HCT116 (cell line): ENCODE data around the gene PCBP1. TPM values are rescaled to one million over a fixed set of nuclear protein-coding genes. Genes with fewer than 3 reads are reported as not detected.

Source experiments
- ATAC-seq: fragments of 200-7000 bp; cut with Tn5 transposase; 2 replicates; pipeline ENCODE4 v1.9.1; 2020; ENCODE audit warnings: mild to moderate bottlenecking, moderate library complexity
- BruUV-seq: library from RNA; stranded (reverse); fragments of 400-500 nt; replicated peaks from 2 replicates; lab custom pipeline; 2021; lab: Mats Ljungman, UMichigan
- CTCF ChIA-PET: fragments of 300-600 bp; sonication (Branson Sonifier 250); formaldehyde crosslinking; loops from one replicate; lab custom pipeline; 2021; ENCODE audit warnings: antibody characterized with exemption; lab: Charles Lee
- POLR2A ChIA-PET: fragments of 300-600, 350-600 bp; sonication (Branson Sonifier 250); formaldehyde crosslinking; loops from one replicate; lab custom pipeline; 2021; ENCODE audit warnings: antibody characterized with exemption; lab: Charles Lee
- RAD21 ChIA-PET, 2 experiments: fragments of 300-600 bp; sonication (Branson Sonifier 250); formaldehyde crosslinking; loops; one replicate each; lab custom pipeline; 2023; ENCODE audit warnings: low total read pairs in 2 of 2; ENCODE audit not compliant: uncharacterized antibody in 2 of 2, unreplicated experiment in 2 of 2, low non-redundant PET in 1 of 2; lab: Charles Lee
- DNase-seq: peaks from one replicate; pipeline ENCODE4 v3.0.0-alpha.2; 2010; ENCODE audit warnings: low read depth, low spot score
- H2AFZ ChIP-seq: fragments of 200-600 bp; shearing (Covaris generic), sonication (generic); 2 replicates; pipeline ENCODE4 v1.6.1; 2017; ENCODE audit warnings: low read depth, mixed run types, mixed read lengths, antibody characterized with exemption, low read length; ENCODE audit not compliant: poor library complexity, severe bottlenecking
- H3K27ac ChIP-seq: 2 replicates; pipeline ENCODE4 v1.5.1; 2012; ENCODE audit warnings: low read depth, low read length
- H3K27me3 ChIP-seq: fragments of 200-600 bp; sonication (generic); 2 replicates; pipeline ENCODE4 v1.6.1; 2016; ENCODE audit warnings: mixed run types, low read length, mixed read lengths; ENCODE audit not compliant: insufficient read depth
- H3K36me3 ChIP-seq, 2 experiments: fragments of 200-500 bp in 1 of 2; fragments of 200-600 bp in 1 of 2; sonication (Bioruptor generic) in 1 of 2; sonication (generic) in 1 of 2; 2 replicates each; pipeline versions ENCODE4 v1.5.1 to v1.6.1; 2014 to 2016; ENCODE audit warnings: low read length in 2 of 2, inconsistent platforms in 1 of 2, mixed read lengths in 1 of 2, mixed run types in 1 of 2; ENCODE audit not compliant: insufficient read depth in 2 of 2, control insufficient read depth in 1 of 2
- H3K4me1 ChIP-seq, 2 experiments: fragments of 200-600 bp in 1 of 2; sonication (generic) in 1 of 2; 2 replicates each; pipeline versions ENCODE4 v1.5.1 to v1.6.1; 2012 to 2017; ENCODE audit warnings: low read length in 2 of 2, inconsistent platforms in 1 of 2, mild to moderate bottlenecking in 1 of 2, mixed read lengths in 1 of 2, mixed run types in 1 of 2, moderate library complexity in 1 of 2; ENCODE audit not compliant: insufficient read depth in 2 of 2, control insufficient read depth in 1 of 2
- H3K4me2 ChIP-seq: fragments of 200-600 bp; sonication (generic); 2 replicates; pipeline ENCODE4 v1.6.1; 2017; ENCODE audit warnings: mixed run types, low read length, mixed read lengths
- H3K4me3 ChIP-seq, 2 experiments: fragments of 200-600 bp in 1 of 2; sonication (generic) in 1 of 2; replicated peaks in 1 of 2; 2 replicates each; pipeline ENCODE4 v1.5.1; 2011 to 2016; ENCODE audit warnings: low read length in 2 of 2, control low read depth in 1 of 2, low read depth in 1 of 2, mild to moderate bottlenecking in 1 of 2, mixed read lengths in 1 of 2, mixed run types in 1 of 2
- H3K79me2 ChIP-seq: fragments of 200-600 bp; sonication (generic); 2 replicates; pipeline ENCODE4 v1.6.1; 2017; ENCODE audit warnings: mild to moderate bottlenecking, mixed run types, low read length, moderate library complexity, mixed read lengths; ENCODE audit not compliant: insufficient read depth
- H3K9ac ChIP-seq: fragments of 200-600 bp; sonication (generic); 2 replicates; pipeline ENCODE4 v1.6.1; 2016; ENCODE audit warnings: low read length, mixed read lengths
- H3K9me2 ChIP-seq: fragments of 200-600 bp; sonication (generic), shearing (Covaris generic); 2 replicates; pipeline ENCODE4 v1.6.1; 2017; ENCODE audit warnings: mixed run types, mild to moderate bottlenecking, moderate library complexity; ENCODE audit not compliant: insufficient read depth
- H3K9me3 ChIP-seq, 2 experiments: fragments of 200-500 bp in 1 of 2; fragments of 200-600 bp in 1 of 2; sonication (Bioruptor generic) in 1 of 2; sonication (generic) in 1 of 2; 2 replicates each; pipeline ENCODE4 v1.6.1; 2014 to 2017; ENCODE audit warnings: low read length in 2 of 2, mixed read lengths in 2 of 2, inconsistent platforms in 1 of 2, low read depth in 1 of 2, mild to moderate bottlenecking in 1 of 2, mixed run types in 1 of 2, moderate library complexity in 1 of 2; ENCODE audit not compliant: control insufficient read depth in 1 of 2, insufficient read depth in 1 of 2
- H4K20me1 ChIP-seq: fragments of 200-600 bp; sonication (generic), shearing (Covaris generic); 2 replicates; pipeline ENCODE4 v1.6.1; 2017; ENCODE audit warnings: mixed run types, mild to moderate bottlenecking, moderate library complexity; ENCODE audit not compliant: insufficient read depth
- CTCF ChIP-seq, 3 experiments: fragments of 200-600 bp in 1 of 3; sonication (generic) in 1 of 3; IDR thresholded peaks in 2 of 3; conservative IDR thresholded peaks in 1 of 3; 2 replicates each; pipeline ENCODE4 v1.5.1; 2012 to 2017; ENCODE audit warnings: low read depth in 2 of 3, low read length in 2 of 3, antibody characterized with exemption in 1 of 3, borderline replicate concordance in 1 of 3, control low read depth in 1 of 3, mild to moderate bottlenecking in 1 of 3, mixed read lengths in 1 of 3, mixed run types in 1 of 3, moderate library complexity in 1 of 3; ENCODE audit not compliant: insufficient read depth in 1 of 3
- ELF1 ChIP-seq: IDR thresholded peaks from 2 replicates; pipeline ENCODE4 v1.6.1; 2012; ENCODE audit warnings: low read depth, borderline replicate concordance
- EZH2 ChIP-seq: fragments of 200-600 bp; sonication (generic); IDR thresholded peaks from 2 replicates; pipeline ENCODE4 v1.6.1; 2017; ENCODE audit warnings: antibody characterized with exemption, mixed run types
- RAD21 ChIP-seq: IDR thresholded peaks from 2 replicates; pipeline ENCODE4 v1.6.1; 2012; ENCODE audit warnings: low read depth, mild to moderate bottlenecking
- SIN3A ChIP-seq: IDR thresholded peaks from 2 replicates; pipeline ENCODE4 v1.6.1; 2012; ENCODE audit warnings: low read depth
- YY1 ChIP-seq: IDR thresholded peaks from 2 replicates; pipeline ENCODE4 v1.6.1; 2011; ENCODE audit warnings: low read length, low read depth, moderate library complexity, mild to moderate bottlenecking; ENCODE audit not compliant: insufficient replicate concordance; ENCODE audit errors: extremely low read depth
- intact Hi-C: fragments of 100-400 bp; cut with micrococcal nuclease; formaldehyde crosslinking; loops from 2 replicates; pipeline ENCODE4 v1.10.0; 2022
- total RNA-seq: library from RNA; stranded (reverse); gene quantifications from one replicate; pipeline ENCODE4 v1.2.1, GENCODE V29; 2021; ENCODE audit not compliant: unreplicated experiment

Gene PCBP1
- total RNA-seq, 1 experiment from 2014 or later = 256 TPM

GRCh38 chr2:70062270-70062669 lies 25.0 kb upstream of the PCBP1 start:
- BruUV-seq = no TSS peak
- Histone ChIP-seq H3K4me3 (no peak overlapping the region), H3K27me3 (no peaks in the 10 kb centered on the region), H2AFZ (no peak overlapping the region), H3K9me3 (no peaks in the 10 kb centered on the region)
- intact Hi-C loops = loop anchor here (10.0 kb wide), 1 partner anchor 337 kb away; no protein-coding TSS in a partner anchor
- TF ChIP-seq ELF1 = no peak
- TF ChIP-seq RAD21 = peak; percentile 49
- 0 out of 6 replicates have a peak, but pooled peaks of 1 of the 3 experiments have one; percentile 11 for TF ChIP-seq CTCF (IDR thresholded peaks at IDR 0.05 in 2 of 3, conservative IDR thresholded peaks at IDR 0.05 in 1 of 3; ENCODE audit: borderline replicate concordance in 1 of 3, insufficient read depth in 1 of 3, low read depth in 2 of 3, low read length in 2 of 3)
- TF ChIP-seq EZH2 = no peak
- TF ChIP-seq YY1 = no peak
- no peak for TF ChIP-seq SIN3A
- TF ChIP-seq, all 23 proteins: peak for 2
- peaks cover 0 to 8% of the 10 kb centered on the region in 2 experiments; a peak in 1 of 4 replicates for H3K4me1 ChIP-seq
- ChIA-PET CTCF (interaction anchor here (0.8 to 1.5 kb wide), 2 partner anchors 9 to 151 kb away, joined by 4 to 12 read pairs; no protein-coding TSS in a partner anchor), POLR2A (interaction anchor here (0.8 kb wide), 1 partner anchor 9 kb away, joined by 6 read pairs; no protein-coding TSS in a partner anchor), RAD21 (no interaction called here)
- H3K79me2 ChIP-seq = peaks cover 2% of the 10 kb centered on the region; the same call in 1 of the 2 replicates
- ATAC-seq = no peak
- peaks cover 15 to 33% of the 10 kb centered on the region in 2 experiments for H3K36me3 ChIP-seq
- H3K27ac ChIP-seq = no peak overlapping the region
- no peaks in the 10 kb centered on the region for H4K20me1 ChIP-seq
- H3K9me2 ChIP-seq = no peaks in the 10 kb centered on the region
- H3K4me2 ChIP-seq = no peak overlapping the region
- no peak for DNase-seq
- H3K9ac ChIP-seq = no peak overlapping the region
